ENCODE measurements around the gene KRTAP1-4.

KRTAP1-4 gene

GRCh38 chr17:41071606-41072360, 41.8 kb upstream of the KRTAP1-4 start:
- Histone ChIP-seq H3K79me2 (ENCODE audit: control insufficient read depth, low read length) (no peaks in the 10 kb centered on the region), H3K4me2 (ENCODE audit: low read length) (no peak overlapping the region), H3K9me2 (replicated peaks; ENCODE audit: control insufficient read depth, low read length) (no peaks in the 10 kb centered on the region), H3K27ac (ENCODE audit: low read depth, low read length) (no peak overlapping the region), H3K4me1 (ENCODE audit: control insufficient read depth, low read length) (no peaks in the 10 kb centered on the region), H4K20me1 (ENCODE audit: control insufficient read depth, insufficient read depth, low read depth, low read length) (no peaks in the 10 kb centered on the region), H3K27me3 (ENCODE audit: control insufficient read depth, low read length) (peaks cover 5% of the 10 kb centered on the region; the same call in 1 of the 2 replicates), H3F3A (ENCODE audit: control insufficient read depth, insufficient read depth) (no peaks in the 10 kb centered on the region), H3K9me3 (ENCODE audit: control insufficient read depth, insufficient read depth, low read length) (no peaks in the 10 kb centered on the region), H3K4me3 (ENCODE audit: low read length) (no peak overlapping the region), H3K36me3 (ENCODE audit: control insufficient read depth, low read length) (no peaks in the 10 kb centered on the region)
- TF ChIP-seq EZH2phosphoT487 (IDR thresholded peaks at IDR 0.05; ENCODE audit: borderline replicate concordance, low read length) (no peak), CTCF (IDR thresholded peaks at IDR 0.05; ENCODE audit: low read depth, low read length, poor library complexity, severe bottlenecking) (no peak)

- H3F3A ChIP-seq (ENCODE audit: control insufficient read depth, insufficient read depth) = no peaks in the 10 kb centered on the region
- H3K27me3 ChIP-seq (ENCODE audit: control insufficient read depth, low read length) = no peaks in the 10 kb centered on the region
- no peaks in the 10 kb centered on the region for H3K9me3 ChIP-seq (ENCODE audit: control insufficient read depth, insufficient read depth, low read length)
- H3K79me2 ChIP-seq (ENCODE audit: control insufficient read depth, low read length) = no peaks in the 10 kb centered on the region
- no peak overlapping the region for H3K4me2 ChIP-seq (ENCODE audit: low read length)
- H3K4me3 ChIP-seq (ENCODE audit: low read length) = no peak overlapping the region
- no peak for TF ChIP-seq EZH2phosphoT487 (IDR thresholded peaks at IDR 0.05; ENCODE audit: borderline replicate concordance, low read length)
- TF ChIP-seq CTCF (IDR thresholded peaks at IDR 0.05; ENCODE audit: low read depth, low read length, poor library complexity, severe bottlenecking) = no peak
- H3K4me1 ChIP-seq (ENCODE audit: control insufficient read depth, low read length) = no peaks in the 10 kb centered on the region
- no peaks in the 10 kb centered on the region for H4K20me1 ChIP-seq (ENCODE audit: control insufficient read depth, insufficient read depth, low read depth, low read length)
- H3K9me2 ChIP-seq (replicated peaks; ENCODE audit: control insufficient read depth, low read length) = no peaks in the 10 kb centered on the region
- no peak overlapping the region for H3K27ac ChIP-seq (ENCODE audit: low read depth, low read length)
- no peaks in the 10 kb centered on the region for H3K36me3 ChIP-seq (ENCODE audit: control insufficient read depth, low read length)
Measured at GRCh38 chr17:41069031-41069430, 39.0 kb upstream of the KRTAP1-4 start.

GRCh38 chr17:41067281-41067680, 37.3 kb upstream of the KRTAP1-4 start:
- no peaks in the 10 kb centered on the region for H4K20me1 ChIP-seq (ENCODE audit: control insufficient read depth, insufficient read depth, low read depth, low read length)
- H3K4me2 ChIP-seq (ENCODE audit: low read length) = no peak overlapping the region
- H3K9me2 ChIP-seq (replicated peaks; ENCODE audit: control insufficient read depth, low read length) = no peaks in the 10 kb centered on the region
- no peaks in the 10 kb centered on the region for H3K79me2 ChIP-seq (ENCODE audit: control insufficient read depth, low read length)
- no peak for TF ChIP-seq CTCF (IDR thresholded peaks at IDR 0.05; ENCODE audit: low read depth, low read length, poor library complexity, severe bottlenecking)
- TF ChIP-seq EZH2phosphoT487 (IDR thresholded peaks at IDR 0.05; ENCODE audit: borderline replicate concordance, low read length) = no peak
- H3K4me3 ChIP-seq (ENCODE audit: low read length) = no peak overlapping the region
- no peaks in the 10 kb centered on the region for H3K4me1 ChIP-seq (ENCODE audit: control insufficient read depth, low read length)
- no peaks in the 10 kb centered on the region for H3K36me3 ChIP-seq (ENCODE audit: control insufficient read depth, low read length)
- H3K27ac ChIP-seq (ENCODE audit: low read depth, low read length) = no peak overlapping the region
- H3F3A ChIP-seq (ENCODE audit: control insufficient read depth, insufficient read depth) = no peaks in the 10 kb centered on the region
- no peaks in the 10 kb centered on the region for H3K9me3 ChIP-seq (ENCODE audit: control insufficient read depth, insufficient read depth, low read length)
- no peaks in the 10 kb centered on the region for H3K27me3 ChIP-seq (ENCODE audit: control insufficient read depth, low read length)
